ENCODE data around the gene SLX4IP.

DNA sequence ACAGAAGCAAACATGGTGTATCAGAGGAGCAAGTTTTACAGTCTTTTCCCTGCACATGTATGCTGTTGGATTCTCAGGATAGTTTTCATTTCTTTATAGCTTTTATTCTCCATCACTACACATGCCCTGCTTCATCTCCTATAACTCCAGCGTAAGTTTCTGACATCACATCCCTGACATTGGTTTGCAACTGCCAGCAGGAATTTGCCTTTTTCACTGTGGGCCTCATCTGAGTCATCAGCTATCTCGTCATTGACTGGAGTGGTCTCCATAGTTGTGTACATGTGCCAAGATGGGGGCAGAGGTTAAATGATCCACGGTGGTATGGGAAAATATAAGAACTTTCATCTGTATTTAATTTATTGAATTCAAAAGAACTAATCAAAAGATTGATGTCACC is 96.7 kb downstream of the SLX4IP start:
- no peak for TF ChIP-seq POLR2A (IDR thresholded peaks at IDR 0.05)
- TF ChIP-seq CTCF (IDR thresholded peaks at IDR 0.05), result no peak

All from esophagus squamous epithelium (tissue), 4 donors.